ENCODE results near the gene CBR3. TPM values are rescaled to one million over a fixed set of nuclear protein-coding genes. Genes with fewer than 3 reads are reported as not detected.

The CBR3 gene
- total and polyA plus RNA-seq, 2 donors (not counting 3 experiments of a cell fraction or from before 2014, with no cell fraction given), result 9.7 to 13.3 TPM

GRCh38 chr21:36188937-36189336 lies 54.1 kb downstream of the CBR3 start:
- POLR2A ChIA-PET, result no interaction called here
- Histone ChIP-seq H2AFZ (ENCODE audit: low read depth, low read length) (no peak overlapping the region), H3K9me1 (replicated peaks; ENCODE audit: control insufficient read depth, extremely low read depth, insufficient read depth, low read length) (no peaks in the 10 kb centered on the region), H3K4me3 (replicated peaks in 1 of 3; ENCODE audit: insufficient read depth in 1 of 3, low read depth in 1 of 3, low read length in 3 of 3) (no peak overlapping the region), H3K9me3 (replicated peaks; ENCODE audit: control insufficient read depth, insufficient read depth, low read length) (no peaks in the 10 kb centered on the region), H3K27ac (ENCODE audit: insufficient read depth, low read depth, low read length) (no peak overlapping the region), H3K79me2 (ENCODE audit: control insufficient read depth, insufficient read depth, low read length) (no peaks in the 10 kb centered on the region), H3K9ac (replicated peaks; ENCODE audit: extremely low read depth, insufficient read depth, low read length) (no peak overlapping the region), H3K27me3 (ENCODE audit: control insufficient read depth in 2 of 2, insufficient read depth in 2 of 2, low read length in 2 of 2) (no peaks in the 10 kb centered on the region), H3K36me3 (ENCODE audit: control insufficient read depth in 2 of 2, extremely low read depth in 1 of 2, insufficient read depth in 2 of 2, low read length in 2 of 2) (no peaks in the 10 kb centered on the region), H3K4me1 (ENCODE audit: control insufficient read depth, extremely low read depth, insufficient read depth, low read length) (no peaks in the 10 kb centered on the region), H4K20me1 (replicated peaks; ENCODE audit: control insufficient read depth, extremely low read depth, insufficient read depth, low read length) (no peaks in the 10 kb centered on the region), H3K4me2 (ENCODE audit: insufficient read depth, low read length) (no peak overlapping the region)
- intact Hi-C loops (cut with micrococcal nuclease) (no loop called here), dilution Hi-C loops (cut with MboI; ENCODE audit: extremely low pct_ligation_motif_present, low sequenced_read_pairs) (no loop called here)
- no TSS peak for BruUV-seq (replicated peaks)
- DNase-seq (ENCODE audit: low read depth, low spot score) (no peak), FAIRE-seq (no peak)
- CTCF ChIA-PET, result interaction anchor here (1.0 kb wide), 1 partner anchor 9 kb away, joined by 3 read pairs; no protein-coding TSS in a partner anchor
- no peak for TF ChIP-seq CTCF (IDR thresholded peaks at IDR 0.05; ENCODE audit: extremely low read depth in 1 of 2, insufficient read depth in 1 of 2, low read depth in 1 of 2, low read length in 2 of 2)
- no peak for TF ChIP-seq MYC (IDR thresholded peaks at IDR 0.05; ENCODE audit: low read depth, low read length)
- TF ChIP-seq EZH2 (IDR thresholded peaks at IDR 0.05; ENCODE audit: borderline replicate concordance, low read depth, low read length, severe bottlenecking), result no peak
- TF ChIP-seq POLR2A (IDR thresholded peaks at IDR 0.05; ENCODE audit: low read depth, low read length), result no peak
- no peak for TF ChIP-seq POLR2AphosphoS5 (IDR thresholded peaks at IDR 0.05; ENCODE audit: insufficient read depth, low read depth, low read length)
- TF ChIP-seq GATA2 (IDR thresholded peaks at IDR 0.05; ENCODE audit: insufficient read depth, insufficient read length, low read depth, low read length), result no peak
- no peak for TF ChIP-seq JUN (IDR thresholded peaks at IDR 0.05; ENCODE audit: borderline replicate concordance, insufficient read depth, insufficient read length, low read depth)
- TF ChIP-seq MAX (IDR thresholded peaks at IDR 0.05; ENCODE audit: insufficient read depth, insufficient read length), result no peak
- TF ChIP-seq FOS (IDR thresholded peaks at IDR 0.05; ENCODE audit: borderline replicate concordance, insufficient read depth, low read length), result no peak

Data from endothelial cell of umbilical vein (primary cell).